HepG2 (cell line): ENCODE measurements around the gene RRAS. TPM values are rescaled to one million over a fixed set of nuclear protein-coding genes. Genes with fewer than 3 reads are reported as not detected.

Experiments
- ATAC-seq: fragments of 200-7000 bp; cut with Tn5 transposase; 3 replicates; pipeline ENCODE4 v1.9.1; 2020; ENCODE audit warnings: mild to moderate bottlenecking, moderate library complexity
- BruUV-seq: library from RNA; stranded (reverse); fragments of 400-500 nt; replicated peaks from 2 replicates; lab custom pipeline; 2021; lab: Mats Ljungman, UMichigan
- CTCF ChIA-PET: fragments of 300-600 bp; formaldehyde crosslinking; extraction: SDS; loops from one replicate; lab custom pipeline; 2021; ENCODE audit warnings: low total read pairs, inconsistent platforms, low intra/inter-chr PET ratio; lab: Yijun Ruan, JAX
- POLR2A ChIA-PET: fragments of 350-600 bp; sonication (Branson Sonifier 250); formaldehyde crosslinking; loops from one replicate; lab custom pipeline; 2020; ENCODE audit warnings: antibody characterized with exemption, inconsistent platforms; lab: Yijun Ruan, JAX
- DNase-seq: peaks from one replicate; pipeline ENCODE4 v3.0.0-alpha.2; 2015; ENCODE audit warnings: low spot score
- FAIRE-seq: peaks from 3 replicates; lab custom pipeline; 2011; peaks lifted over from hg19 to GRCh38; lab: Jason Lieb, UNC
- H2AFZ ChIP-seq: one replicate; pipeline ENCODE4 v1.6.1; 2011; ENCODE audit warnings: low read length, inconsistent platforms
- H3K27ac ChIP-seq: fragments of 300-600 bp; 3 replicates; pipeline ENCODE4 v1.8.0; 2011; ENCODE audit warnings: mixed run types, mild to moderate bottlenecking, mixed read lengths, low read length, inconsistent platforms; ENCODE audit not compliant: insufficient read depth; ENCODE audit errors: extremely low read length
- H3K27me3 ChIP-seq, 2 experiments: fragments of 200-600 bp in 1 of 2; 2 replicates in 1 of 2; 3 replicates in 1 of 2; pipeline versions ENCODE4 v1.6.0 to v1.8.0; 2011; ENCODE audit warnings: low read length in 2 of 2, mild to moderate bottlenecking in 2 of 2, moderate library complexity in 2 of 2, inconsistent platforms in 1 of 2; ENCODE audit not compliant: insufficient read depth in 2 of 2, control insufficient read depth in 1 of 2
- H3K36me3 ChIP-seq, 2 experiments: fragments of 200-600 bp in 1 of 2; replicated peaks in 1 of 2; 2 replicates in 1 of 2; 3 replicates in 1 of 2; pipeline versions ENCODE4 v1.5.1 to v1.8.0; 2011; ENCODE audit warnings: low read length in 2 of 2, inconsistent platforms in 1 of 2; ENCODE audit not compliant: insufficient read depth in 2 of 2, control insufficient read depth in 1 of 2
- H3K4me1 ChIP-seq: 2 replicates; pipeline ENCODE4 v1.5.1; 2012; ENCODE audit warnings: low read length, inconsistent platforms; ENCODE audit not compliant: insufficient read depth
- H3K4me2 ChIP-seq: 2 replicates; pipeline ENCODE4 v1.6.0; 2011; ENCODE audit warnings: low read depth, low read length, inconsistent platforms
- H3K4me3 ChIP-seq, 3 experiments: fragments of 200-600 bp in 1 of 3; sonication (generic), shearing (Covaris generic) in 1 of 3; replicated peaks in 1 of 3; 2 replicates each; pipeline ENCODE4 v1.5.1; 2011 to 2016; ENCODE audit warnings: low read length in 3 of 3, inconsistent platforms in 2 of 3, low read depth in 2 of 3, mild to moderate bottlenecking in 2 of 3, control low read depth in 1 of 3, mixed read lengths in 1 of 3; ENCODE audit not compliant: insufficient read depth in 1 of 3
- H3K79me2 ChIP-seq: one replicate; pipeline ENCODE4 v1.6.1; 2011; ENCODE audit warnings: low read length, inconsistent platforms; ENCODE audit not compliant: insufficient read depth
- H3K9ac ChIP-seq: 2 replicates; pipeline ENCODE4 v1.6.0; 2011; ENCODE audit warnings: mild to moderate bottlenecking, low read depth, low read length, inconsistent platforms; ENCODE audit not compliant: insufficient read depth
- H3K9me3 ChIP-seq: 2 replicates; pipeline ENCODE4 v1.5.1; 2012; ENCODE audit warnings: mild to moderate bottlenecking, low read length
- H4K20me1 ChIP-seq: 2 replicates; pipeline ENCODE4 v1.6.0; 2011; ENCODE audit warnings: inconsistent platforms, mild to moderate bottlenecking, low read length, moderate library complexity; ENCODE audit not compliant: insufficient read depth
- AGO2 ChIP-seq: fragments of 200-400 bp; formaldehyde crosslinking; optimal IDR thresholded peaks from 2 replicates; pipeline ENCODE3; 2017; ENCODE audit warnings: mild to moderate bottlenecking, low read depth, low read length, moderate library complexity
- CCAR2 ChIP-seq: fragments of 200-400 bp; formaldehyde crosslinking; optimal IDR thresholded peaks from 2 replicates; pipeline ENCODE3; 2018; ENCODE audit warnings: low read depth, mild to moderate bottlenecking, low read length, moderate library complexity
- DDIT3 ChIP-seq: sonication (generic); formaldehyde crosslinking; IDR thresholded peaks from 2 replicates; pipeline ENCODE4 v1.4.0; 2020; ENCODE audit warnings: mild to moderate bottlenecking, missing genetic modification reagents
- EHMT2 ChIP-seq: fragments of 200-600 bp; sonication (generic); IDR thresholded peaks from 2 replicates; pipeline ENCODE4 v1.7.0; 2017; ENCODE audit warnings: antibody characterized with exemption, low read depth, low read length, borderline replicate concordance
- HNRNPH1 ChIP-seq: fragments of 200-400 bp; formaldehyde crosslinking; optimal IDR thresholded peaks from 2 replicates; pipeline ENCODE3; 2017; ENCODE audit warnings: mild to moderate bottlenecking, low read depth, low read length
- JUN ChIP-seq: sonication (generic); formaldehyde crosslinking; IDR thresholded peaks from 2 replicates; pipeline ENCODE4 v1.4.0; 2020; ENCODE audit warnings: mild to moderate bottlenecking, missing genetic modification reagents
- MED1 ChIP-seq: sonication (generic); formaldehyde crosslinking; IDR thresholded peaks from 2 replicates; pipeline ENCODE4 v1.4.0; 2020; ENCODE audit warnings: missing genetic modification reagents
- POLR2A ChIP-seq, 2 experiments: IDR thresholded peaks; 2 replicates each; pipeline ENCODE4 v1.6.1; 2011; ENCODE audit warnings: low read depth in 2 of 2, low read length in 2 of 2, mild to moderate bottlenecking in 1 of 2, moderate library complexity in 1 of 2; ENCODE audit not compliant: insufficient read depth in 1 of 2
- SAFB2 ChIP-seq: sonication (generic); formaldehyde crosslinking; IDR thresholded peaks from 2 replicates; pipeline ENCODE4 v1.5.1; 2020; ENCODE audit warnings: missing genetic modification reagents, low read depth, mild to moderate bottlenecking, borderline replicate concordance
- SP140L ChIP-seq: sonication (generic); formaldehyde crosslinking; IDR thresholded peaks from 2 replicates; pipeline ENCODE4 v1.4.0; 2020; ENCODE audit warnings: missing genetic modification reagents, borderline replicate concordance
- THAP11 ChIP-seq: IDR thresholded peaks from 2 replicates; pipeline ENCODE4 v1.6.1; 2016; ENCODE audit warnings: missing biosample characterization, missing genetic modification reagents
- ZFP36L1 ChIP-seq: sonication (generic); formaldehyde crosslinking; IDR thresholded peaks from 2 replicates; pipeline ENCODE4 v1.8.0; 2022; ENCODE audit warnings: mild to moderate bottlenecking, missing genetic modification reagents, moderate library complexity
- ZMAT3 ChIP-seq: sonication (generic); formaldehyde crosslinking; conservative IDR thresholded peaks from 2 replicates; pipeline ENCODE4 v1.7.0; 2021; ENCODE audit warnings: missing genetic modification reagents
- ZNF766 ChIP-seq: sonication (generic); formaldehyde crosslinking; IDR thresholded peaks from 2 replicates; pipeline ENCODE4 v1.5.0; 2020; ENCODE audit warnings: missing genetic modification reagents, borderline replicate concordance
- WGBS: methylation state at CpG from one replicate; pipeline ENCODE4 v1.1.6; 2017; ENCODE audit warnings: low lambda C conversion rate; 5-methylcytosine and 5-hydroxymethylcytosine counted together
- in situ Hi-C: cut with HindIII; loops from 2 replicates; pipeline ENCODE4 v1.10.0; 2017; ENCODE audit warnings: low pct_unique_long_range_greater_than_20kb; ENCODE audit not compliant: extremely low pct_ligation_motif_present
- intact Hi-C: fragments of 100-400 bp; cut with micrococcal nuclease; formaldehyde crosslinking; loops from one replicate; pipeline ENCODE4 v1.10.0; 2022; ENCODE audit not compliant: unreplicated experiment
- polyA plus RNA-seq, 8 experiments: library from polyadenylated mRNA; depleted of rRNA in 3 of 8; stranded (reverse) in 7 of 8; unstranded in 1 of 8; fragments of >200 nt; fragmentation: Illumina TruSeq in 4 of 8; extraction: Trizol in 4 of 8; gene quantifications; 2 replicates each; pipeline versions ENCODE4 v1.2.1 to v1.2.3, GENCODE V29; 2011 to 2016; ENCODE audit warnings: low read depth in 4 of 8, missing spikeins in 1 of 8, mixed read lengths in 1 of 8; ENCODE audit not compliant: insufficient read depth in 1 of 8
- total RNA-seq, 5 experiments: library from RNA; depleted of rRNA; stranded (reverse); fragments of >200 nt; fragmentation: Illumina TruSeq; extraction: Trizol; gene quantifications; 2 replicates each; pipeline ENCODE4 v1.2.3, GENCODE V29; 2016; ENCODE audit warnings: low read depth in 1 of 5

RRAS gene
- total and polyA plus RNA-seq, 2 of the 13 experiments (the other 11 are each of a cell fraction or from before 2014, with no cell fraction given) = 1.5 to 12.0 TPM

- no peak for TF ChIP-seq DDIT3 (CRISPR knock-in tag)
- TF ChIP-seq ZFP36L1 (CRISPR knock-in tag) = no peak
- TF ChIP-seq, all 625 proteins: peak for 0
These were observed 6.1 kb upstream of the RRAS start (continued) for GRCh38 chr19:49645995-49646394.

- in situ Hi-C loops = no loop called here
- H3K79me2 ChIP-seq = peaks cover 31% of the 10 kb centered on the region
- POLR2A ChIA-PET = interaction anchor here (1.4 to 5.8 kb wide), 2 partner anchors 18 to 31 kb away, joined by 4 to 24 read pairs; partner anchors contain the start of gene PRMT1
- BruUV-seq = no TSS peak
- TF ChIP-seq ZMAT3 (no peak), AGO2 (peak; percentile 50)
- TF ChIP-seq, all 625 proteins: peak for 1
- H3K36me3 ChIP-seq = peaks cover 14 to 15% of the 10 kb centered on the region in 2 experiments; a peak in 3 of 5 replicates
- no peak overlapping the region for H3K4me3 ChIP-seq
- peaks cover 40% of the 10 kb centered on the region for H3K4me1 ChIP-seq
- CTCF ChIA-PET = no interaction called here
- H4K20me1 ChIP-seq = no peaks in the 10 kb centered on the region
- no peak for FAIRE-seq
- no peak for DNase-seq
- H3K9me3 ChIP-seq = no peaks in the 10 kb centered on the region
- WGBS = 97% methylated on average over 10 of the region's 11 CpGs
- H3K27ac ChIP-seq = no peak overlapping the region
- H3K9ac ChIP-seq = no peak overlapping the region
- H3K4me2 ChIP-seq = no peak overlapping the region
- intact Hi-C loops = no loop called here
- no peaks in the 10 kb centered on the region for H3K27me3 ChIP-seq
- no peak for ATAC-seq
- H2AFZ ChIP-seq = no peak overlapping the region
These were observed 5.6 kb upstream of the RRAS start for GRCh38 chr19:49645592-49645991.

GRCh38 chr19:49643466-49643865 lies 3.5 kb upstream of the RRAS start:
- in situ Hi-C loops = no loop called here
- DNase-seq (no peak), FAIRE-seq (peak; percentile 36), ATAC-seq (no peak)
- intact Hi-C loops = loop anchor here (5.0 kb wide), 1 partner anchor 34 kb away; the partner anchor contains the start of gene PRMT1
- Histone ChIP-seq H3K79me2 (peaks cover 31% of the 10 kb centered on the region), H2AFZ (no peak overlapping the region), H4K20me1 (no peaks in the 10 kb centered on the region), H3K27ac (peak overlapping the region; percentile 86), H3K27me3 (no peaks in the 10 kb centered on the region; a peak in 1 of 5 replicates), H3K9ac (peak overlapping the region; percentile 99), H3K4me1 (peaks cover 52% of the 10 kb centered on the region), H3K4me3 (peak overlapping the region in 2 of 3 experiments; percentile 20 to 85; a peak in 2 of 6 replicates), H3K9me3 (no peaks in the 10 kb centered on the region), H3K36me3 (peaks cover 7 to 9% of the 10 kb centered on the region in 2 experiments; a peak in 3 of 5 replicates), H3K4me2 (peak overlapping the region; percentile 82)
- WGBS = 79% methylated on average over 2 of the region's 2 CpGs
- POLR2A ChIA-PET = interaction anchor here (1.1 to 4.6 kb wide), 5 partner anchors 14 to 191 kb away, joined by 5 to 92 read pairs (median 6); partner anchors contain the start of genes ALDH16A1, BCL2L12, IRF3 and PRMT1
- CTCF ChIA-PET = interaction anchor here (1.3 kb wide), 1 partner anchor 33 kb away, joined by 3 read pairs; no protein-coding TSS in a partner anchor
- BruUV-seq = no TSS peak
- TF ChIP-seq ZNF766 (CRISPR knock-in tag) (no peak), POLR2A (IDR thresholded peaks at IDR 0.05; ENCODE audit: insufficient read depth in 1 of 2, low read depth in 2 of 2, low read length in 2 of 2) (0 out of 4 replicates have a peak, but pooled peaks of 1 of the 2 experiments have one; percentile 7), MED1 (CRISPR knock-in tag) (no peak), THAP11 (CRISPR knock-in tag) (peak; percentile 25; the same call in 1 of the 2 replicates), EHMT2 (no peak), CCAR2 (no peak), JUN (CRISPR knock-in tag) (no peak), SAFB2 (CRISPR knock-in tag) (no peak), SP140L (no peak), HNRNPH1 (no peak)
